Measurements from ENCODE around the gene NT5M.

NT5M gene

DNA sequence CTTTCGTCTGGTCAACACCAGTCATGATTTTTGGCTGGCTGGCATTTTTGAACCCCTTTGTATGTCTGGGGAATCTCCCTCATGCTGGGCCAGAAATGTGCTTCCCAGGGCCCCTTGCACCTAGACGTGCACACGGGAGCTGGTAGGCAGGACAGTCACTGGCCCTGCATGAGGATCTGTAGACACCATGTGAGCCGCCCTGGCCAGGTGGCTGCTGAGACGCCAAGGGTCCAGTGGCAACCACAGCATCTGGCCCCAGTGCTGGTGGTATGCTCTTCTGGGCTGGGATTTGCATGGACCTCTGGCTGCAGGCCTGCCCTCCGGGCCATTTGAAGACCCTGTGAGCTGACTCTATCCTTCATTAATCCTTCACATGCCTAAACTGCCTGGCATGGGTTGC, 67.5 kb downstream of the NT5M start:
- ATAC-seq, result no peak
- TF ChIP-seq SNAI2 (CRISPR knock-in tag; IDR thresholded peaks at IDR 0.05) (no peak), GLIS3 (CRISPR knock-in tag; IDR thresholded peaks at IDR 0.05) (no peak)
- TF ChIP-seq, protein P1, sequence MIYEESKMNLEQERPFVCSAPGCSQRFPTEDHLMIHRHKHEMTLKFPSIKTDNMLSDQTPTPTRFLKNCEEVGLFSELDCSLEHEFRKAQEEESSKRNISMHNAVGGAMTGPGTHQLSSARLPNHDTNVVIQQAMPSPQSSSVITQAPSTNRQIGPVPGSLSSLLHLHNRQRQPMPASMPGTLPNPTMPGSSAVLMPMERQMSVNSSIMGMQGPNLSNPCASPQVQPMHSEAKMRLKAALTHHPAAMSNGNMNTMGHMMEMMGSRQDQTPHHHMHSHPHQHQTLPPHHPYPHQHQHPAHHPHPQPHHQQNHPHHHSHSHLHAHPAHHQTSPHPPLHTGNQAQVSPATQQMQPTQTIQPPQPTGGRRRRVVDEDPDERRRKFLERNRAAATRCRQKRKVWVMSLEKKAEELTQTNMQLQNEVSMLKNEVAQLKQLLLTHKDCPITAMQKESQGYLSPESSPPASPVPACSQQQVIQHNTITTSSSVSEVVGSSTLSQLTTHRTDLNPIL (CRISPR knock-in tag; IDR thresholded peaks at IDR 0.05; ENCODE audit: low read depth), result no peak

DNA sequence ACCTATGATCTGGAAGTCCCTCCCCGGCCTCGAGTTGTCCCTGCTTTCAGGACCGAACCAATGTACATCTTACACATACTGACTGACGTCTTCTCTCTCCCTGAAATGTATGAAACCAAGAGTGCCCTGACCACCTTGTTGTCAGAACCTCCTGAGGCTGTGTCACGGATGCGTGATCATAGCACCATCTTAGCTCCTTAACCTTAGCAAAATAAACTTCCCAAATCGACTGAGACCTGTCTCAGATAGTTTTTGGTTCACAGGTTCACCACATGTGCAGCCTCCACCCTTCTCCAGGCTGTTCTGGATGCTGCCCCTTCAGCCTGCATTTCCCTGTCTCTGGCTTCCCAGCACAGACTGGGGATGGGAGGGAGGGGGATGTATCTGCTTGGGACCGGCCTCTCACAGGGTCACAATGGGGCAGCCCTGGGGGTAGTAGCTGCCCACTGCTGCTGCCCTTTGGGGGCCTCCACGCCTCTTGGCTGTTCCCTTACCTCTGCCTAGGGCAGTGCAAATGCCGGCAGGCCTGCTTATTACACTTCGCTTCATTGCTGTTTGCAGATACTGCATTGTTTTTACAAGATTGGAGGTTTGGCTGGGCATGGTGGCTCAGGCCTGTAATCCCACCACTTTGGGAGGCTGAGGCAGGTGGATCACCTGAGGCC, 69.8 kb downstream of the NT5M start:
- no peak for TF ChIP-seq TCF4 (CRISPR knock-in tag; IDR thresholded peaks at IDR 0.05; ENCODE audit: borderline replicate concordance)
- TF ChIP-seq ZFP3 (CRISPR knock-in tag; IDR thresholded peaks at IDR 0.05), result no peak
- TF ChIP-seq, protein P2, sequence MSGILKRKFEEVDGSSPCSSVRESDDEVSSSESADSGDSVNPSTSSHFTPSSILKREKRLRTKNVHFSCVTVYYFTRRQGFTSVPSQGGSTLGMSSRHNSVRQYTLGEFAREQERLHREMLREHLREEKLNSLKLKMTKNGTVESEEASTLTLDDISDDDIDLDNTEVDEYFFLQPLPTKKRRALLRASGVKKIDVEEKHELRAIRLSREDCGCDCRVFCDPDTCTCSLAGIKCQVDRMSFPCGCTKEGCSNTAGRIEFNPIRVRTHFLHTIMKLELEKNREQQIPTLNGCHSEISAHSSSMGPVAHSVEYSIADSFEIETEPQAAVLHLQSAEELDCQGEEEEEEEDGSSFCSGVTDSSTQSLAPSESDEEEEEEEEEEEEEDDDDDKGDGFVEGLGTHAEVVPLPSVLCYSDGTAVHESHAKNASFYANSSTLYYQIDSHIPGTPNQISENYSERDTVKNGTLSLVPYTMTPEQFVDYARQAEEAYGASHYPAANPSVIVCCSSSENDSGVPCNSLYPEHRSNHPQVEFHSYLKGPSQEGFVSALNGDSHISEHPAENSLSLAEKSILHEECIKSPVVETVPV (CRISPR knock-in tag; IDR thresholded peaks at IDR 0.05), result no peak
- no peak for TF ChIP-seq PPARA (CRISPR knock-in tag; IDR thresholded peaks at IDR 0.05; ENCODE audit: borderline replicate concordance)
- TF ChIP-seq CSDC2 (CRISPR knock-in tag; IDR thresholded peaks at IDR 0.05), result no peak
- no peak for TF ChIP-seq ESRRG (CRISPR knock-in tag; IDR thresholded peaks at IDR 0.05)
- TF ChIP-seq, protein P3, sequence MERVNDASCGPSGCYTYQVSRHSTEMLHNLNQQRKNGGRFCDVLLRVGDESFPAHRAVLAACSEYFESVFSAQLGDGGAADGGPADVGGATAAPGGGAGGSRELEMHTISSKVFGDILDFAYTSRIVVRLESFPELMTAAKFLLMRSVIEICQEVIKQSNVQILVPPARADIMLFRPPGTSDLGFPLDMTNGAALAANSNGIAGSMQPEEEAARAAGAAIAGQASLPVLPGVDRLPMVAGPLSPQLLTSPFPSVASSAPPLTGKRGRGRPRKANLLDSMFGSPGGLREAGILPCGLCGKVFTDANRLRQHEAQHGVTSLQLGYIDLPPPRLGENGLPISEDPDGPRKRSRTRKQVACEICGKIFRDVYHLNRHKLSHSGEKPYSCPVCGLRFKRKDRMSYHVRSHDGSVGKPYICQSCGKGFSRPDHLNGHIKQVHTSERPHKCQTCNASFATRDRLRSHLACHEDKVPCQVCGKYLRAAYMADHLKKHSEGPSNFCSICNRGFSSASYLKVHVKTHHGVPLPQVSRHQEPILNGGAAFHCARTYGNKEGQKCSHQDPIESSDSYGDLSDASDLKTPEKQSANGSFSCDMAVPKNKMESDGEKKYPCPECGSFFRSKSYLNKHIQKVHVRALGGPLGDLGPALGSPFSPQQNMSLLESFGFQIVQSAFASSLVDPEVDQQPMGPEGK (CRISPR knock-in tag; IDR thresholded peaks at IDR 0.05; ENCODE audit: borderline replicate concordance), result no peak
- TF ChIP-seq, protein P1 (CRISPR knock-in tag; IDR thresholded peaks at IDR 0.05; ENCODE audit: low read depth), result no peak
- no peak for TF ChIP-seq ZNF565 (CRISPR knock-in tag; conservative IDR thresholded peaks at IDR 0.05; ENCODE audit: low read depth)
- ATAC-seq, result no peak

DNA sequence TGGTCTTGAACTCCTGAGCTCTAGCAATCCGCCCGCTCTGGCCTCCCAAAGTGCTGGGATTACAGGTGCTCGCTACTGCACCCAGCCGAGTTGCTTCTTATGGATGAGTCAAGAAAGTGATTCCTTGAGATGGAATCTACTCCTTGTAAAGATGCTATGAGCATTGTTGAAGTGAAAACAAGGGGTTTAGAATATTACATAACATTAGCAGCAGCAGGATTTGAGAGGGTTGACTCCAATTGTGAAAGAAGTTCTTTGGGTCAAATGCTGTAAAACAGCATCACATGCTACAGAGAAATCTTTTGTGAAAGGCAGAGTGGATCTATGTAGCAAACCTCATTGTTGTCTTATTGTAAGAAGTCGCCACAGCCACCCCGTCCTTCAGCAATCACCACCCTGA, 72.7 kb downstream of the NT5M start:
- ATAC-seq, result no peak
- TF ChIP-seq PPARA (CRISPR knock-in tag; IDR thresholded peaks at IDR 0.05; ENCODE audit: borderline replicate concordance), result no peak
- TF ChIP-seq ISL1 (CRISPR knock-in tag; IDR thresholded peaks at IDR 0.05), result no peak
- TF ChIP-seq, protein P2 (CRISPR knock-in tag; IDR thresholded peaks at IDR 0.05), result no peak
- TF ChIP-seq, protein P1 (CRISPR knock-in tag; IDR thresholded peaks at IDR 0.05; ENCODE audit: low read depth), result no peak
- no peak for TF ChIP-seq TCF4 (CRISPR knock-in tag; IDR thresholded peaks at IDR 0.05; ENCODE audit: borderline replicate concordance)
- TF ChIP-seq GLIS3 (CRISPR knock-in tag; IDR thresholded peaks at IDR 0.05), result no peak
- TF ChIP-seq ARNTL (CRISPR knock-in tag; IDR thresholded peaks at IDR 0.05; ENCODE audit: borderline replicate concordance, low read depth), result no peak
- no peak for TF ChIP-seq SNAI2 (CRISPR knock-in tag; IDR thresholded peaks at IDR 0.05)
- TF ChIP-seq ZC3H10 (CRISPR knock-in tag; IDR thresholded peaks at IDR 0.05), result no peak
- no peak for TF ChIP-seq BACH2 (CRISPR knock-in tag; IDR thresholded peaks at IDR 0.05; ENCODE audit: borderline replicate concordance)
- no peak for TF ChIP-seq CSDC2 (CRISPR knock-in tag; IDR thresholded peaks at IDR 0.05)

DNA sequence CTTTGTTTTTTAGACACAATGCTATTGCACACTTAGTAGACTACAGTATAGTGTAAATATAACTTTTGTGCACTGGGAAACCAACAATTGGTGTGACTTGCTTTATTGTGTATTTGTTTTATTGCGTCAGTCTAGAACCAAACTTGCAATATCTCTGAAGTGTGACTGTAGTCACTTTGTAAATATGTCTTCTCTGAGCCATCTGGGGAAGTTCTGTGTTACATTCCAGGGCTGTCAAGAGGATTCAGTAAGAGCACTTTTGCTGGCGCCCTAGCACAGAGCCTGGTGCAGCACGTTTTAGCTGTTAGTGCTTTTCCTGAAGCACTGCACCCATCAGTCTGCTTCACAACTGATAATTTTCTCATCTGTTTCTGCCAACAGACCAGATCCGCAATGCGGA, 73.2 kb downstream of the NT5M start:
- no peak for ATAC-seq
- TF ChIP-seq TOX (CRISPR knock-in tag; IDR thresholded peaks at IDR 0.05; ENCODE audit: borderline replicate concordance) (no peak), CSDC2 (CRISPR knock-in tag; IDR thresholded peaks at IDR 0.05) (no peak), ISL1 (CRISPR knock-in tag; IDR thresholded peaks at IDR 0.05) (no peak), BACH2 (CRISPR knock-in tag; IDR thresholded peaks at IDR 0.05; ENCODE audit: borderline replicate concordance) (no peak), ESRRG (CRISPR knock-in tag; IDR thresholded peaks at IDR 0.05) (no peak), ARNTL (CRISPR knock-in tag; IDR thresholded peaks at IDR 0.05; ENCODE audit: borderline replicate concordance, low read depth) (no peak), ZNF70 (CRISPR knock-in tag; IDR thresholded peaks at IDR 0.05) (no peak), OSR1 (CRISPR knock-in tag; IDR thresholded peaks at IDR 0.05) (no peak), RARB (CRISPR knock-in tag; IDR thresholded peaks at IDR 0.05) (no peak), ZNF8 (CRISPR knock-in tag; IDR thresholded peaks at IDR 0.05) (no peak)

Measured in SK-N-SH treated with all-trans-retinoic acid at 6 μM for 48 hours (cell line).